GM06990 (cell line): ENCODE data around the gene PACSIN1.
A peak's percentile ranks its signal among the peaks of the same experiment; 100 is the strongest.

Source experiments
- DNase-seq: peaks from one replicate; pipeline ENCODE4 v3.0.0-alpha.2; 2011; ENCODE audit not compliant: insufficient read length; ENCODE audit errors: extremely low read depth
- H3K27me3 ChIP-seq: replicated peaks from 2 replicates; pipeline ENCODE4 v1.6.0; 2011; ENCODE audit warnings: low read length; ENCODE audit not compliant: control insufficient read depth, insufficient read depth
- H3K36me3 ChIP-seq: 2 replicates; pipeline ENCODE4 v1.5.1; 2011; ENCODE audit warnings: low read length; ENCODE audit not compliant: control insufficient read depth, insufficient read depth
- H3K4me3 ChIP-seq: replicated peaks from 2 replicates; pipeline ENCODE4 v1.5.1; 2011; ENCODE audit warnings: low read depth, mild to moderate bottlenecking, control low read depth, low read length
- TF ChIP-seq, protein P1 (sequence below): IDR thresholded peaks from 2 replicates; pipeline ENCODE4 v1.5.1; 2011; ENCODE audit warnings: low read length, control low read depth, mild to moderate bottlenecking, inconsistent platforms; ENCODE audit not compliant: insufficient read depth, poor library complexity, severe bottlenecking

The PACSIN1 gene, protein sequence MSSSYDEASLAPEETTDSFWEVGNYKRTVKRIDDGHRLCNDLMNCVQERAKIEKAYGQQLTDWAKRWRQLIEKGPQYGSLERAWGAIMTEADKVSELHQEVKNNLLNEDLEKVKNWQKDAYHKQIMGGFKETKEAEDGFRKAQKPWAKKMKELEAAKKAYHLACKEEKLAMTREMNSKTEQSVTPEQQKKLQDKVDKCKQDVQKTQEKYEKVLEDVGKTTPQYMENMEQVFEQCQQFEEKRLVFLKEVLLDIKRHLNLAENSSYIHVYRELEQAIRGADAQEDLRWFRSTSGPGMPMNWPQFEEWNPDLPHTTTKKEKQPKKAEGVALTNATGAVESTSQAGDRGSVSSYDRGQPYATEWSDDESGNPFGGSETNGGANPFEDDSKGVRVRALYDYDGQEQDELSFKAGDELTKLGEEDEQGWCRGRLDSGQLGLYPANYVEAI

DNA sequence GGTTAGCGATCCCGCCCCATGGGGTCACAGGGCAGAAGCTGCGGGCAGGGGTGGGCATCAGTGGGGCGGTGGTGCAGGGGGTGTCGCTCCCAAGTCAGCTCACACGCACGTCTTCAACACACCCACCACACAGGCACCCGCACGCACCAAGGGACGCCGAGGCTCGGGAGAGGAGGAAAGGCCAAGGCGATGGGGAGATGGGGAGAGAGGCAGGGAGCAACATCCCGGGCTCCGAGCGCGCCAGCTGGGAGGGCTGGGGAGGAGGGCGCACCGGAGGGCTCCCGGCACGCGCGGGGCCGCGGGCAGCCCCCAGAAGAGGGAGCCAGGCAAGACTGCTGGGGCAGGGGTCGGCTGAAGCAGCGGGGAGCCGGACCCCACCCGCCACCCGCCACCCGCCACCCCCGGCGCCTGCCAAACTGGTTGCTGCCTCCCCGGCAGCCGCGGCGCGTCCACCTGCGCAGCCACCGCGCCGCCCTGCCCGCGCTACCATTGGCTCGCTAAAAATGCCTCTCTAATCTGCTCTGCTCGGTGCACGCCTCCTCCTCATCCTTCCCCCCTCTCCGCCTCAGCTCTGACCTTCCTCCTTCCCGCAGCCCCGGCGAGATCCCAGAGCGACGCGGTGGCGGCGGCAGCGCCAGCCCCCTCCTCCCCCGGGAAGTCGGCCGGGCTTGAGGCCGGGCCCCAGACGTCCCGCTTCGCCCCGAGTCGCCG, at the start of gene PACSIN1:
Gene PACSIN1 (plus strand): TSS at position 546 of the 711 bp plus-strand sequence. CDS start 60,230 bp downstream, outside the sequence.
- DNase-seq = peak; percentile 31
- H3K36me3 ChIP-seq = no peaks in the 10 kb centered on the region
- peak within 1 kb of the TSS; percentile 38 for H3K4me3 ChIP-seq
- TF ChIP-seq, protein P1, sequence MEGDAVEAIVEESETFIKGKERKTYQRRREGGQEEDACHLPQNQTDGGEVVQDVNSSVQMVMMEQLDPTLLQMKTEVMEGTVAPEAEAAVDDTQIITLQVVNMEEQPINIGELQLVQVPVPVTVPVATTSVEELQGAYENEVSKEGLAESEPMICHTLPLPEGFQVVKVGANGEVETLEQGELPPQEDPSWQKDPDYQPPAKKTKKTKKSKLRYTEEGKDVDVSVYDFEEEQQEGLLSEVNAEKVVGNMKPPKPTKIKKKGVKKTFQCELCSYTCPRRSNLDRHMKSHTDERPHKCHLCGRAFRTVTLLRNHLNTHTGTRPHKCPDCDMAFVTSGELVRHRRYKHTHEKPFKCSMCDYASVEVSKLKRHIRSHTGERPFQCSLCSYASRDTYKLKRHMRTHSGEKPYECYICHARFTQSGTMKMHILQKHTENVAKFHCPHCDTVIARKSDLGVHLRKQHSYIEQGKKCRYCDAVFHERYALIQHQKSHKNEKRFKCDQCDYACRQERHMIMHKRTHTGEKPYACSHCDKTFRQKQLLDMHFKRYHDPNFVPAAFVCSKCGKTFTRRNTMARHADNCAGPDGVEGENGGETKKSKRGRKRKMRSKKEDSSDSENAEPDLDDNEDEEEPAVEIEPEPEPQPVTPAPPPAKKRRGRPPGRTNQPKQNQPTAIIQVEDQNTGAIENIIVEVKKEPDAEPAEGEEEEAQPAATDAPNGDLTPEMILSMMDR = no peak
- H3K27me3 ChIP-seq = no peaks in the 10 kb centered on the region; the same call in 1 of the 2 replicates

DNA sequence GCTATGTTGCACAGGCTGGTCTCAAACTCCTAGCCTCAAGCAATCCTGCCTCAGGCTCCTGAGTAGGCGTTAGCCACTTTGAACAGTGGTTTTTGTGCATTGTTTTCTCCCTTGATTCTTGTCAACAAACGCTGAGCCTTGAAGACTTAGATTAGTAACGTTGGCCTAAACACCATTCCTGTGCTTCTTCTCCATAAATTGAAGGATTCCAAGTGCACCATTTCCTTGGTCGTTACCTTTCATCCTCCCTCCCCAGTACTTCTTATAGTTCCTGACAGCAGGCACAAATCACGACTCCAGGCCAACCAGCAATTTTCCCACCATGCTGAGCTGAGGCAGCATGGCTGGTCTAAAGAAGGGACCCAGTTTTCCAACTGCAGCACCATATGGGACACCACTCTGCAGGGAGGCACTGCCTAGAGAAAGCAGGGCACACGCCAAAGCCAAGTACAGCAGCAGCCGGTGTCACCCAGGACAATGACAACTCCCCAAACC, 49.0 kb upstream of the PACSIN1 start:
- peaks cover 25% of the 10 kb centered on the region for H3K36me3 ChIP-seq
- TF ChIP-seq, protein P1 = no peak
- H3K27me3 ChIP-seq = no peaks in the 10 kb centered on the region
- no peak for DNase-seq
- no peak overlapping the region for H3K4me3 ChIP-seq

DNA sequence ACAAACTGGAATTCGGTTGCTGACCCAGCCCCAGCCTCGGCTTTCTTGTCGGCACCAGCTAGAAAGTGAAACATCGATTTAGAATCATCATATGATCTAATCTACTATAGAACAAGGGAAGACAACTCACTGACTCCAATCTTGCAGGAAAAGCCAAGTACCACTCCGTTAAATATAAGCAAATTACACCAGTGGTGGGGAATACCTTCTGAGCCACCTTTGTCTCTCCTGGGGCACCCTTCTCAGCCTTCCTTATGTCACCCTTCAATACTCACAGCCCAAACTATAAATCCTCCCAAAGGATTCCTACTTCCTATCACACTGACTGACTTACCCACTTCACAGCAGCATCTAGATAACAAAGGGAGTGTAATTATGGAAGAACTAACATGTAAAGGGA, 47.5 kb upstream of the PACSIN1 start:
- H3K36me3 ChIP-seq = peaks cover 34% of the 10 kb centered on the region
- no peaks in the 10 kb centered on the region for H3K27me3 ChIP-seq
- H3K4me3 ChIP-seq = no peak overlapping the region
- no peak for DNase-seq
- TF ChIP-seq, protein P1 = no peak

DNA sequence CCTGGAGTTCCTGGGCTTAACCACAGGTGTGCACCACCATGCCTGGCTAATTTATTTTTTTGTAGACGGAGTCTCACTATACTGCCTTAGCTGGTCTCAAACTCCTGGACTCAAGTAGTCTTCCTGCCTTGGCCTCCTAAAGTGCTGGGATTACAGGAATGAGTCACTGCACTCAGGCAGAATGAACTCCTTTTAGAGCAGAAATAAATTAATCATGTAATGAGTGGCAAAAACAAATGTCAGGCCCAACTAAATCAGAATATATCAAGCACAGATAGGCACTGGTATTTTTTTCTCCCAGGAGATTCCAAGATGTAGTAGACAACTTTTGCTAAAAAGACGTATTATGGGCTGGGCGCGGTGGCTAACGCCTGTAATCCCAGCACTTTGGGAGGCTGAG, 42.6 kb upstream of the PACSIN1 start:
- H3K27me3 ChIP-seq = no peaks in the 10 kb centered on the region
- peaks cover 23% of the 10 kb centered on the region for H3K36me3 ChIP-seq
- TF ChIP-seq, protein P1 = no peak
- DNase-seq = no peak
- H3K4me3 ChIP-seq = no peak overlapping the region

DNA sequence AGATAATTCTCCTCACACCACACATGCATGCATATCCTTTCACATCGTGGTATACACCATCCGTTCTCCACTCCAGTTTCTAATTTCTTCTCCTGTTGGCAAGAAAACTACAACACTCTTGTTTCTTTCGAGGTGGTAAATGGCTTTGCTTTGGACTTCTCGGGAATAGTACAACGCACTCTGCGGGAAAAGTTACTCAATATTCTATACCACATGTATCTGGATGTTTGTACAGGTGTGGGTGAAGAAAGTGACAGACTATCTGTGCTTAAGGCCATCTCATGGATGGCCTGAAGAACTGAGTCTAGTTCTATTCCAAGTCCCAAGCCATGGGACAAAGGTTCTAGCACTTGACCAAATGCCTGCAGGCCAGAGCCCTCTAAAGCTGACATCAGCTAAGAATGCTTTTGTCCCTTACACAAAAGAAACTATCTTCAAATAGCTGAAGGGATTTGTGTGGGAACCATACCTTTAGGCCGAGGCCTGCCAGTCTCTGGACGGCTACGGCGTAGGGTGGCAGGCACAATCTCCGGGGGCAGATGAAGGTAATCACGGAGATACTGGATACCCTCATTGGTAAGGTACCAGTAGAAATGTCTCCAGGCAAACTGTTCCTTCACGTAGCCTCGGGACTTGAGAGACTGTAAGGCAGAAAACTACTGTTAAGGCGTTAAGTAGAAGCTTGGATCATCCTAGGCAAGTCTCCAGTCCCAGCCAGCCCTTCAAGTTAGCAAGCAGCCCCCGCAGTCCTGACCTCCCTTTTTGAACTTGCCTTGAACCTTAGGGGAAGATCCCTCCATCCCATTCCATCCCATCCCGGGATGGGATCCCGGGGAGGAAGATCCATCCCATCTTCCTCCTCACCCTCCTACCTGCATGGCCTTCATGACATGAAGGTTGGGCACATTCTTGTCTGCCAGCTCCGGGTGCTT, 41.4 kb upstream of the PACSIN1 start:
- TF ChIP-seq, protein P1 = no peak
- Histone ChIP-seq H3K36me3 (peaks cover 18% of the 10 kb centered on the region), H3K27me3 (no peaks in the 10 kb centered on the region), H3K4me3 (peak overlapping the region; percentile 76)
- no peak for DNase-seq
